Heart left ventricle (tissue), 16 donors: ENCODE data around the gene OR51M1. TPM values are rescaled to one million over a fixed set of nuclear protein-coding genes. Genes with fewer than 3 reads are reported as not detected.

Experiments used
- ATAC-seq, 4 donors: fragments of 200-7000 bp; cut with Tn5 transposase; one replicate each; pipeline ENCODE4 v1.9.1; 2020 to 2022; ENCODE audit warnings: moderate library complexity in 4 of 4, mild to moderate bottlenecking in 3 of 4, moderate number of reproducible peaks in 1 of 4
- DNase-seq, 5 donors: peaks; one replicate each; pipeline ENCODE4 v3.0.0-alpha.2; 2020
- H3K27ac ChIP-seq, 12 donors: fragments of 200-600 bp; sonication (generic) in 4 of 12; one replicate each; pipeline versions ENCODE4 v1.5.0 to v1.8.0; 2016 to 2022; ENCODE audit warnings: mild to moderate bottlenecking in 2 of 12
- H3K27me3 ChIP-seq, 9 donors: fragments of 200-600 bp; sonication (generic) in 2 of 9; one replicate each; pipeline versions ENCODE4 v1.5.1 to v1.8.0; 2016 to 2022; ENCODE audit warnings: mild to moderate bottlenecking in 3 of 9
- H3K36me3 ChIP-seq, 9 donors: fragments of 200-600 bp; sonication (generic) in 2 of 9; one replicate each; pipeline versions ENCODE4 v1.5.0 to v1.8.0; 2018 to 2022; ENCODE audit warnings: mild to moderate bottlenecking in 2 of 9
- H3K4me1 ChIP-seq, 12 donors: fragments of 200-600 bp; sonication (generic) in 4 of 12; one replicate each; pipeline versions ENCODE4 v1.5.0 to v1.8.0; 2016 to 2022; ENCODE audit warnings: mild to moderate bottlenecking in 3 of 12
- H3K4me3 ChIP-seq, 12 donors: fragments of 200-600 bp; sonication (generic) in 4 of 12; one replicate each; pipeline versions ENCODE4 v1.5.0 to v1.8.0; 2017 to 2022; ENCODE audit warnings: mild to moderate bottlenecking in 9 of 12, moderate library complexity in 4 of 12
- H3K9me3 ChIP-seq, 12 donors: fragments of 200-600 bp; sonication (generic) in 4 of 12; one replicate each; pipeline versions ENCODE4 v1.5.0 to v1.8.0; 2016 to 2022; ENCODE audit warnings: mild to moderate bottlenecking in 1 of 12
- CTCF ChIP-seq, 12 donors: fragments of 200-600 bp; sonication (generic) in 4 of 12; IDR thresholded peaks; one replicate each; pipeline versions ENCODE4 v1.5.0 to v1.8.0; 2018 to 2022; ENCODE audit warnings: antibody characterized with exemption in 12 of 12, mild to moderate bottlenecking in 5 of 12
- POLR2A ChIP-seq, 2 donors: fragments of 450-650 bp; IDR thresholded peaks; one replicate each; pipeline ENCODE4 v1.6.1; 2017; ENCODE audit warnings: antibody characterized with exemption in 2 of 2, mild to moderate bottlenecking in 2 of 2, moderate library complexity in 2 of 2
- WGBS, 4 donors: extraction: QIAGEN DNeasy Blood & Tissue Kit in 2 of 4; methylation state at CpG; one replicate each; pipeline versions ENCODE4 v1.1.5 to v1.1.7; 2013 to 2018; 5-methylcytosine and 5-hydroxymethylcytosine counted together
- intact Hi-C, 10 donors: fragments of 100-400 bp; cut with DNase I; formaldehyde crosslinking; loops; one replicate each; pipeline versions ENCODE4 v1.11.1 to v1.14.2; 2022
- polyA plus RNA-seq, 2 donors: library from polyadenylated mRNA; stranded (reverse); fragments of 200-250 nt; gene quantifications; one replicate each; pipeline ENCODE4 v1.2.3, GENCODE V29; 2013
- total RNA-seq, 9 donors: library from RNA; depleted of rRNA in 2 of 9; stranded (reverse); fragments of >200 nt in 2 of 9; fragmentation: NEBNext Ultra II Directional in 3 of 9; extraction: Animal tissue kit (Norgen Biotek cat#: 25700) in 3 of 9; gene quantifications; one replicate each; pipeline versions ENCODE4 v1.1.0 to v1.2.4, GENCODE V29; 2016 to 2023
- donor health status: ischemic (EF 13 %, LVEDD 7.1; RV severe dilation, severe dysfunction).
- donor health status: healthy with polysubstance abuse.
- donor health status: DM: no; HTN: yes; CAD: no.
- donor health status: DM: no; HTN: no; CAD: no.
- donor health status: ischemic (EF 25% LVEDD 6.9; RV normal size, moderate dysfunction).
- donor health status: ischemic (EF 25% LVEDD 5.7; RV mildly dilated, moderate dysfunction).
- donor health status: healthy.
- donor health status: DM: yes; HTN: yes; CAD: no.
- donor health status: ischemic (EF 35%, LVEDD 5.7; RV mildly dilated, moderate dysfunction).
- donor health status: nonischemic (EF 11% LVEDD 7.7; RV severe dilation, severe dysfunction).
- donor health status: DM: yes; HTN: yes; CAD: no.
- donor health status: PGD.
- donor health status: ischemic (EF 29% LVEDD 5.4; RV normal size, mild dysfunction).
- donor health status: nonischemic (EF 23%, LVEDD 6.1; RV moderate dilation, normal function).

Gene OR51M1
- total and polyA plus RNA-seq, 11 donors: not detected

- H3K27me3 ChIP-seq: no peaks in the 10 kb centered on the region
- H3K4me1 ChIP-seq: no peaks in the 10 kb centered on the region
- H3K27ac ChIP-seq: no peak overlapping the region
- no peaks in the 10 kb centered on the region for H3K36me3 ChIP-seq
- no peak for TF ChIP-seq POLR2A (IDR thresholded peaks at IDR 0.05)
- peaks cover 0 to 3% (median 0%) of the 10 kb centered on the region in 12 donors for H3K9me3 ChIP-seq
- 60 to 74% (median 66%) methylated on average over 5 of the region's 5 CpGs for WGBS, 4 donors
- ATAC-seq: no peak
- intact Hi-C loops: no loop called here
- no peak overlapping the region for H3K4me3 ChIP-seq
- no peak for DNase-seq
Observed at GRCh38 chr11:5420993-5421392, 37.4 kb downstream of the OR51M1 start.

GRCh38 chr11:5421811-5422210 is 38.2 kb downstream of the OR51M1 start, which contains the start of gene OR51Q1:
Gene OR51Q1, plus strand, starts transcription at chr11:5422111. Its CDS starts 90 bp downstream, at chr11:5422201.
- DNase-seq (no peak), ATAC-seq (no peak)
- intact Hi-C loops: no loop called here
- no peak within 1 kb of the TSS for H3K4me3 ChIP-seq
- H3K4me1 ChIP-seq: no peaks in the 10 kb centered on the region
- peaks cover 0 to 3% (median 0%) of the 10 kb centered on the region in 12 donors for H3K9me3 ChIP-seq
- H3K27me3 ChIP-seq: no peaks in the 10 kb centered on the region
- TF ChIP-seq POLR2A (IDR thresholded peaks at IDR 0.05) (no peak), CTCF (IDR thresholded peaks at IDR 0.05) (no peak)
- H3K36me3 ChIP-seq: no peaks in the 10 kb centered on the region
- H3K27ac ChIP-seq: no peak within 1 kb of the TSS
- WGBS, 4 donors: 84 to 93% (median 88%) methylated on average over 1 of the region's 1 CpG

- intact Hi-C loops: no loop called here
- H3K4me1 ChIP-seq: no peaks in the 10 kb centered on the region
- ATAC-seq (no peak), DNase-seq (no peak)
- no peaks in the 10 kb centered on the region for H3K36me3 ChIP-seq
- TF ChIP-seq CTCF (IDR thresholded peaks at IDR 0.05) (no peak), POLR2A (IDR thresholded peaks at IDR 0.05) (no peak)
- H3K4me3 ChIP-seq: no peak overlapping the region
- 57 to 73% (median 70%) methylated on average over 3 of the region's 3 CpGs for WGBS, 4 donors
- no peaks in the 10 kb centered on the region for H3K27me3 ChIP-seq
- H3K9me3 ChIP-seq: no peaks in the 10 kb centered on the region
- no peak overlapping the region for H3K27ac ChIP-seq
Observed at GRCh38 chr11:5423131-5423530, 39.5 kb downstream of the OR51M1 start.

GRCh38 chr11:5441414-5441813 is 57.8 kb downstream of the OR51M1 start, which contains the start of gene OR51I1:
Gene OR51I1, minus strand, starts transcription at chr11:5441514. Its CDS starts 0 bp downstream, at chr11:5441514.
- Histone ChIP-seq H3K9me3 (no peaks in the 10 kb centered on the region), H3K4me1 (no peaks in the 10 kb centered on the region), H3K27ac (no peak within 1 kb of the TSS), H3K4me3 (no peak within 1 kb of the TSS), H3K27me3 (no peaks in the 10 kb centered on the region), H3K36me3 (no peaks in the 10 kb centered on the region)
- 25 to 47% (median 26%) methylated on average over 2 of the region's 2 CpGs for WGBS, 4 donors
- DNase-seq (no peak), ATAC-seq (no peak)
- no peak for TF ChIP-seq CTCF (IDR thresholded peaks at IDR 0.05)
- TF ChIP-seq POLR2A (IDR thresholded peaks at IDR 0.05): no peak
- intact Hi-C loops: no loop called here

Other genes starting within 250 kb of the OR51M1 start
- gene OR52A5, start 245.5 kb upstream of the OR51M1 start, total RNA-seq: not detected
- not detected for gene OR52A5, start 245.5 kb upstream of the OR51M1 start, polyA plus RNA-seq
- not detected for gene OR52A1, start 229.1 kb upstream of the OR51M1 start, total RNA-seq
- gene OR52A1, start 229.1 kb upstream of the OR51M1 start, polyA plus RNA-seq: not detected
- gene OR51V1, start 183.1 kb upstream of the OR51M1 start, total RNA-seq: not detected
- gene OR51V1, start 183.1 kb upstream of the OR51M1 start, polyA plus RNA-seq: not detected
- 1,000 to 10,000 TPM in 1 of 9 donors, 100 to 1,000 TPM in 8; 123 to 1,223 (median 316) TPM for gene HBB, start 156.7 kb upstream of the OR51M1 start, total RNA-seq
- gene HBB, start 156.7 kb upstream of the OR51M1 start, polyA plus RNA-seq: 10 to 100 TPM in 1 of 2 donors, 1 to 10 TPM in 1; 1.1 to 53.3 TPM
- 1 to 10 TPM in 1 of 9 donors, not detected in 8; 4.2 TPM for gene HBD, start 149.3 kb upstream of the OR51M1 start, total RNA-seq
- not detected for gene HBD, start 149.3 kb upstream of the OR51M1 start, polyA plus RNA-seq
- gene HBG1, start 134.0 kb upstream of the OR51M1 start, total RNA-seq: not detected
- gene HBG1, start 134.0 kb upstream of the OR51M1 start, polyA plus RNA-seq: not detected
- gene HBG2, start 129.0 kb upstream of the OR51M1 start, total RNA-seq: 1 to 10 TPM in 2 of 9 donors, under 1 TPM in 1, not detected in 6; 0.72 to 2.0 (median 1.9) TPM
- not detected for gene HBG2, start 129.0 kb upstream of the OR51M1 start, polyA plus RNA-seq
- gene HBE1, start 113.9 kb upstream of the OR51M1 start, total RNA-seq: not detected
- gene HBE1, start 113.9 kb upstream of the OR51M1 start, polyA plus RNA-seq: not detected
- not detected for gene OR51B4, start 81.9 kb upstream of the OR51M1 start, total RNA-seq
- gene OR51B4, start 81.9 kb upstream of the OR51M1 start, polyA plus RNA-seq: not detected
- gene OR51B2, start 59.5 kb upstream of the OR51M1 start, total RNA-seq: not detected
- gene OR51B2, start 59.5 kb upstream of the OR51M1 start, polyA plus RNA-seq: not detected
- under 1 TPM in 1 of 9 donors, not detected in 8; 0.80 TPM for gene OR51B5, start 40.3 kb upstream of the OR51M1 start, total RNA-seq
- gene OR51B5, start 40.3 kb upstream of the OR51M1 start, polyA plus RNA-seq: under 1 TPM in 1 of 2 donors, not detected in 1; 0.11 TPM
- not detected for gene OR51B6, start 32.3 kb upstream of the OR51M1 start, total RNA-seq
- not detected for gene OR51B6, start 32.3 kb upstream of the OR51M1 start, polyA plus RNA-seq
- not detected for gene OR51Q1, start 38.3 kb downstream of the OR51M1 start, total RNA-seq
- gene OR51Q1, start 38.3 kb downstream of the OR51M1 start, polyA plus RNA-seq: not detected
- gene OR51I1, start 57.7 kb downstream of the OR51M1 start, total RNA-seq: not detected
- gene OR51I1, start 57.7 kb downstream of the OR51M1 start, polyA plus RNA-seq: not detected
- not detected for gene OR51I2, start 65.5 kb downstream of the OR51M1 start, total RNA-seq
- gene OR51I2, start 65.5 kb downstream of the OR51M1 start, polyA plus RNA-seq: not detected
- not detected for gene OR52D1, start 104.9 kb downstream of the OR51M1 start, total RNA-seq
- not detected for gene OR52D1, start 104.9 kb downstream of the OR51M1 start, polyA plus RNA-seq
- under 1 TPM in 1 of 9 donors, not detected in 8; 0.16 TPM for gene UBQLN3, start 126.1 kb downstream of the OR51M1 start, total RNA-seq
- not detected for gene UBQLN3, start 126.1 kb downstream of the OR51M1 start, polyA plus RNA-seq
- gene UBQLNL, start 132.9 kb downstream of the OR51M1 start, total RNA-seq: under 1 TPM in 5 of 9 donors, not detected in 4; 0.14 to 0.25 (median 0.17) TPM
- under 1 TPM; 0.03 to 0.23 TPM for gene UBQLNL, start 132.9 kb downstream of the OR51M1 start, polyA plus RNA-seq
- gene OR52H1, start 164.7 kb downstream of the OR51M1 start, total RNA-seq: under 1 TPM in 2 of 9 donors, not detected in 7; 0.32 to 0.47 TPM
- gene OR52H1, start 164.7 kb downstream of the OR51M1 start, polyA plus RNA-seq: not detected
- gene OR52B6, start 197.1 kb downstream of the OR51M1 start, total RNA-seq: not detected
- gene OR52B6, start 197.1 kb downstream of the OR51M1 start, polyA plus RNA-seq: not detected
- gene TRIM6, start 212.8 kb downstream of the OR51M1 start, total RNA-seq: 1 to 10 TPM in 6 of 9 donors, under 1 TPM in 3; 0.39 to 2.4 (median 1.1) TPM
- under 1 TPM; 0.50 to 0.88 TPM for gene TRIM6, start 212.8 kb downstream of the OR51M1 start, polyA plus RNA-seq
- gene TRIM34, start 241.2 kb downstream of the OR51M1 start, total RNA-seq: 1 to 10 TPM; 1.3 to 9.1 (median 1.6) TPM
- gene TRIM34, start 241.2 kb downstream of the OR51M1 start, polyA plus RNA-seq: 1 to 10 TPM in 1 of 2 donors, under 1 TPM in 1; 0.72 to 1.9 TPM